ENCODE data around the gene DDX23.

DNA sequence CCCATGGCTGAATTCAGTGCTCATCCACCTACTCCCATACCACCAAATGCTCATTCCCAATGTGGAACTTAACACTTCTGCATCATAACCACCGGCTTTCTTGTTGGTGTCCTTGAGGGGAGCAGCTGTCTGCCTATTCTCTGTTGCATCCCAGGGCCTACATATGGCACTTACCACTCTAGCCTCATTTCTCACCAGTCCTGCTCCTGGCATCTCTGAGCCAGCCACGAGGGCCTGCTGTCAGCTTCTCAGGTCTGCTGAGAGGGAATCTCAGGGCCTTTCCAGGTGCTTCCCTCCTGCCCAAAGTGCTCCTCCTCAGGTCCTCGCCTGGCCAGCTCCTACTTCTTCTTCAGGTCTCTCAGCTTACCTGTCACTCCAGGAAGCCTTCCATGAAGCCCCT lies 37.7 kb upstream of the DDX23 start:
- no peak for TF ChIP-seq POLR2AphosphoS5 (IDR thresholded peaks at IDR 0.05)
- TF ChIP-seq, protein P1, sequence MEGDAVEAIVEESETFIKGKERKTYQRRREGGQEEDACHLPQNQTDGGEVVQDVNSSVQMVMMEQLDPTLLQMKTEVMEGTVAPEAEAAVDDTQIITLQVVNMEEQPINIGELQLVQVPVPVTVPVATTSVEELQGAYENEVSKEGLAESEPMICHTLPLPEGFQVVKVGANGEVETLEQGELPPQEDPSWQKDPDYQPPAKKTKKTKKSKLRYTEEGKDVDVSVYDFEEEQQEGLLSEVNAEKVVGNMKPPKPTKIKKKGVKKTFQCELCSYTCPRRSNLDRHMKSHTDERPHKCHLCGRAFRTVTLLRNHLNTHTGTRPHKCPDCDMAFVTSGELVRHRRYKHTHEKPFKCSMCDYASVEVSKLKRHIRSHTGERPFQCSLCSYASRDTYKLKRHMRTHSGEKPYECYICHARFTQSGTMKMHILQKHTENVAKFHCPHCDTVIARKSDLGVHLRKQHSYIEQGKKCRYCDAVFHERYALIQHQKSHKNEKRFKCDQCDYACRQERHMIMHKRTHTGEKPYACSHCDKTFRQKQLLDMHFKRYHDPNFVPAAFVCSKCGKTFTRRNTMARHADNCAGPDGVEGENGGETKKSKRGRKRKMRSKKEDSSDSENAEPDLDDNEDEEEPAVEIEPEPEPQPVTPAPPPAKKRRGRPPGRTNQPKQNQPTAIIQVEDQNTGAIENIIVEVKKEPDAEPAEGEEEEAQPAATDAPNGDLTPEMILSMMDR (IDR thresholded peaks at IDR 0.05), result no peak
- TF ChIP-seq POLR2A (IDR thresholded peaks at IDR 0.05), result no peak

Measured in breast epithelium (tissue), 3 donors.